IMR-90 (cell line): ENCODE data around the gene SNRK. TPM values are rescaled to one million over a fixed set of nuclear protein-coding genes. Genes with fewer than 3 reads are reported as not detected.

Experiments used
- ATAC-seq: fragments of 200-7000 bp; cut with Tn5 transposase; 2 replicates; pipeline ENCODE4 v1.9.1; 2020; ENCODE audit warnings: low read depth, mild to moderate bottlenecking, moderate library complexity
- BruUV-seq: library from RNA; stranded (reverse); fragments of 400-500 nt; replicated peaks from 2 replicates; lab custom pipeline; 2021; lab: Mats Ljungman, UMichigan
- CTCF ChIA-PET: fragments of 300-600 bp; formaldehyde crosslinking; extraction: SDS; loops from one replicate; lab custom pipeline; 2021; ENCODE audit warnings: antibody characterized with exemption; lab: Yijun Ruan, JAX
- POLR2A ChIA-PET: fragments of 300-600 bp; sonication (Branson Sonifier 250); formaldehyde crosslinking; loops from one replicate; lab custom pipeline; 2022; ENCODE audit warnings: antibody characterized with exemption; ENCODE audit not compliant: unreplicated experiment; lab: Charles Lee
- DNase-seq: peaks from one replicate; pipeline ENCODE4 v3.0.0; 2013
- H2AFZ ChIP-seq: replicated peaks from 2 replicates; pipeline ENCODE3; 2013; ENCODE audit warnings: low read length, mild to moderate bottlenecking; ENCODE audit not compliant: poor library complexity
- H2AK5ac ChIP-seq: 2 replicates; pipeline ENCODE4 v1.6.1; 2013; ENCODE audit warnings: low read depth, low read length, inconsistent platforms
- H2AK9ac ChIP-seq: replicated peaks from 2 replicates; pipeline ENCODE3; 2013; ENCODE audit warnings: mild to moderate bottlenecking, low read depth, low read length, moderate library complexity; ENCODE audit not compliant: poor library complexity
- H2BK120ac ChIP-seq: 2 replicates; pipeline ENCODE4 v1.6.1; 2013; ENCODE audit warnings: low read depth, low read length, inconsistent platforms
- H2BK15ac ChIP-seq: 3 replicates; pipeline ENCODE4 v1.6.1; 2013; ENCODE audit warnings: low read depth, low read length, inconsistent platforms
- H2BK20ac ChIP-seq: 2 replicates; pipeline ENCODE4 v1.6.1; 2013; ENCODE audit warnings: low read depth, mild to moderate bottlenecking, inconsistent platforms, low read length, moderate library complexity
- H2BK5ac ChIP-seq: 2 replicates; pipeline ENCODE4 v1.6.1; 2013; ENCODE audit warnings: mild to moderate bottlenecking, low read depth, low read length, inconsistent platforms; ENCODE audit not compliant: poor library complexity, severe bottlenecking
- H3K14ac ChIP-seq: replicated peaks from 2 replicates; pipeline ENCODE4 v1.6.1; 2013; ENCODE audit warnings: low read depth, low read length, inconsistent platforms
- H3K18ac ChIP-seq: 2 replicates; pipeline ENCODE4 v1.6.1; 2013; ENCODE audit warnings: low read depth, low read length, control low read depth
- H3K23ac ChIP-seq: 2 replicates; pipeline ENCODE4 v1.6.1; 2013; ENCODE audit warnings: low read depth, low read length, inconsistent platforms
- H3K27ac ChIP-seq: 2 replicates; pipeline ENCODE4 v1.5.1; 2013; ENCODE audit warnings: mild to moderate bottlenecking, control low read depth, low read length; ENCODE audit not compliant: insufficient read depth
- H3K27me3 ChIP-seq: 2 replicates; pipeline ENCODE4 v1.6.1; 2013; ENCODE audit warnings: low read length; ENCODE audit not compliant: control insufficient read depth, insufficient read depth
- H3K36me3 ChIP-seq: 2 replicates; pipeline ENCODE4 v1.6.1; 2013; ENCODE audit warnings: low read length, mixed read lengths; ENCODE audit not compliant: control insufficient read depth, insufficient read depth
- H3K4ac ChIP-seq: 2 replicates; pipeline ENCODE4 v1.6.1; 2013; ENCODE audit warnings: low read depth, low read length, inconsistent platforms
- H3K4me1 ChIP-seq: 2 replicates; pipeline ENCODE4 v1.6.1; 2013; ENCODE audit warnings: low read length, mixed read lengths; ENCODE audit not compliant: control insufficient read depth, insufficient read depth
- H3K4me2 ChIP-seq: 2 replicates; pipeline ENCODE4 v1.6.1; 2013; ENCODE audit warnings: low read depth, mild to moderate bottlenecking, control low read depth, low read length, moderate library complexity
- H3K4me3 ChIP-seq: 2 replicates; pipeline ENCODE4 v1.5.1; 2013; ENCODE audit warnings: low read depth, mild to moderate bottlenecking, control low read depth, low read length, moderate library complexity; ENCODE audit not compliant: insufficient read depth
- H3K56ac ChIP-seq: 2 replicates; pipeline ENCODE4 v1.6.1; 2013; ENCODE audit warnings: low read length, inconsistent platforms; ENCODE audit not compliant: insufficient read depth; ENCODE audit errors: extremely low read depth
- H3K79me1 ChIP-seq, 2 experiments: 2 replicates each; pipeline ENCODE4 v1.6.1; 2013; ENCODE audit warnings: low read length in 2 of 2, inconsistent platforms in 1 of 2, low read depth in 1 of 2
- H3K9ac ChIP-seq: 2 replicates; pipeline ENCODE4 v1.6.1; 2013; ENCODE audit warnings: low read depth, low read length, control low read depth
- H3K9me1 ChIP-seq: 2 replicates; pipeline ENCODE4 v1.6.1; 2013; ENCODE audit warnings: low read length, inconsistent platforms; ENCODE audit not compliant: insufficient read depth
- H3K9me3 ChIP-seq: 2 replicates; pipeline ENCODE4 v1.6.1; 2013; ENCODE audit warnings: low read length; ENCODE audit not compliant: control insufficient read depth, insufficient read depth
- H4K20me1 ChIP-seq: 2 replicates; pipeline ENCODE4 v1.6.1; 2013; ENCODE audit warnings: low read length, inconsistent platforms; ENCODE audit not compliant: insufficient read depth
- H4K5ac ChIP-seq: 2 replicates; pipeline ENCODE4 v1.6.1; 2013; ENCODE audit warnings: mild to moderate bottlenecking, low read depth, low read length, control low read depth
- H4K8ac ChIP-seq, 2 experiments: 2 replicates each; pipeline ENCODE4 v1.6.1; 2013; ENCODE audit warnings: low read depth in 2 of 2, low read length in 2 of 2, control low read depth in 1 of 2, inconsistent platforms in 1 of 2
- H4K91ac ChIP-seq: 2 replicates; pipeline ENCODE4 v1.6.1; 2013; ENCODE audit warnings: low read depth, low read length, inconsistent platforms; ENCODE audit not compliant: insufficient read depth
- CEBPB ChIP-seq: IDR thresholded peaks from 2 replicates; pipeline ENCODE4 v1.6.1; 2012; ENCODE audit warnings: low read depth, low read length, improper control_type of control experiment
- ELK1 ChIP-seq: fragments of 150-350 bp; IDR thresholded peaks from 2 replicates; pipeline ENCODE4 v1.6.1; 2016; ENCODE audit warnings: low read depth, mild to moderate bottlenecking, low read length, moderate library complexity, borderline replicate concordance
- FOS ChIP-seq: fragments of 150-350 bp; IDR thresholded peaks from 2 replicates; pipeline ENCODE4 v1.6.1; 2016; ENCODE audit warnings: low read depth, low read length
- MXI1 ChIP-seq: IDR thresholded peaks from 2 replicates; pipeline ENCODE4 v1.6.1; 2012; ENCODE audit warnings: low read depth, mild to moderate bottlenecking, low read length, moderate library complexity, borderline replicate concordance
- NFE2L2 ChIP-seq: fragments of 150-350 bp; IDR thresholded peaks from 2 replicates; pipeline ENCODE4 v1.6.1; 2016; ENCODE audit warnings: low read depth, mild to moderate bottlenecking, low read length
- RAD21 ChIP-seq: IDR thresholded peaks from 2 replicates; pipeline ENCODE4 v1.6.1; 2012; ENCODE audit warnings: low read length, improper control_type of control experiment
- USF2 ChIP-seq: fragments of 150-350 bp; IDR thresholded peaks from 2 replicates; pipeline ENCODE4 v1.6.1; 2017; ENCODE audit warnings: mild to moderate bottlenecking, antibody characterized with exemption, low read length, low read depth
- WGBS, 2 experiments: methylation state at CpG; one replicate each; pipeline versions ENCODE4 v1.1.5 to v1.1.7; 2013; ENCODE audit warnings: missing lambda C conversion rate in 2 of 2; ENCODE audit not compliant: insufficient read length in 1 of 2; ENCODE audit errors: extremely low coverage in 2 of 2; 5-methylcytosine and 5-hydroxymethylcytosine counted together
- dilution Hi-C: fragments of 300-500 bp; cut with HindIII; formaldehyde crosslinking; loops from one replicate; pipeline ENCODE4 v1.14.3; 2018; ENCODE audit warnings: low sequenced_read_pairs; ENCODE audit not compliant: unreplicated experiment
- in situ Hi-C: fragments of 300-500 bp; cut with MboI; formaldehyde crosslinking; loops from 3 replicates; pipeline ENCODE4 v1.14.3; 2019; ENCODE audit warnings: low sequenced_read_pairs, inconsistent platforms, mixed read lengths
- intact Hi-C: fragments of 100-400 bp; cut with micrococcal nuclease; formaldehyde crosslinking; loops from 2 replicates; pipeline ENCODE4 v1.10.0; 2022
- polyA plus RNA-seq, 3 experiments: library from polyadenylated mRNA; depleted of rRNA; stranded (reverse); fragments of >200 nt; gene quantifications; 2 replicates each; pipeline ENCODE4 v1.2.3, GENCODE V29; 2012; ENCODE audit warnings: low replicate concordance in 1 of 3
- total RNA-seq: library from RNA; depleted of rRNA; stranded (reverse); fragments of >200 nt; gene quantifications from 2 replicates; pipeline ENCODE4 v1.2.3, GENCODE V29; 2012

Gene SNRK
- total and polyA plus RNA-seq, 2 of the 4 experiments (the other 2 are of a cell fraction) = 4.7 to 23.1 TPM

- ATAC-seq = no peak
Observed at GRCh38 chr3:43343815-43344214, 57.5 kb downstream of the SNRK start.

More at GRCh38 chr3:43343815-43344214, 57.5 kb downstream of the SNRK start:
- Histone ChIP-seq H3K79me1 (peaks cover 12 to 48% of the 10 kb centered on the region in 2 experiments), H4K8ac (no peak overlapping the region), H3K27ac (no peak overlapping the region), H2AK5ac (no peak overlapping the region), H4K5ac (no peak overlapping the region), H3K14ac (no peak overlapping the region), H2BK20ac (no peak overlapping the region), H2BK15ac (no peak overlapping the region), H3K4me3 (no peak overlapping the region), H2AK9ac (no peak overlapping the region), H3K9me1 (peaks cover 6% of the 10 kb centered on the region; the same call in 1 of the 2 replicates), H3K9me3 (peaks cover 2% of the 10 kb centered on the region; the same call in 1 of the 2 replicates), H4K91ac (no peak overlapping the region), H3K23ac (no peak overlapping the region), H3K56ac (no peak overlapping the region), H3K18ac (no peak overlapping the region), H2AFZ (no peak overlapping the region), H3K27me3 (no peaks in the 10 kb centered on the region), H3K9ac (no peak overlapping the region), H3K4me2 (no peak overlapping the region), H3K36me3 (peaks cover 45% of the 10 kb centered on the region), H2BK120ac (no peak overlapping the region), H3K4me1 (peaks cover 2% of the 10 kb centered on the region), H4K20me1 (no peaks in the 10 kb centered on the region), H3K4ac (no peak overlapping the region), H2BK5ac (no peak overlapping the region)
- ChIA-PET POLR2A (no interaction called here), CTCF (no interaction called here)
- 88% methylated on average over 1 of the region's 3 CpGs; no CpG with 5 or more reads in 1 of the 2 experiments for WGBS, 2 experiments
- dilution Hi-C loops (no loop called here), intact Hi-C loops (no loop called here), in situ Hi-C loops (no loop called here)
- no peak for TF ChIP-seq ELK1
- TF ChIP-seq MXI1 = no peak
- TF ChIP-seq USF2 = no peak
- TF ChIP-seq NFE2L2 = no peak
- no peak for TF ChIP-seq FOS
- no peak for TF ChIP-seq CEBPB
- no peak for TF ChIP-seq RAD21
- DNase-seq = no peak
- BruUV-seq = no TSS peak
